AG09319 (cell line): ENCODE results near the gene DRD2.

Experiments used
- DNase-seq: peaks from one replicate; pipeline ENCODE4 v3.0.0-alpha.2; 2010; ENCODE audit warnings: low read depth; ENCODE audit errors: extremely low read depth
- CTCF ChIP-seq: IDR thresholded peaks from 2 replicates; pipeline ENCODE4 v1.5.1; 2011; ENCODE audit warnings: low read depth, mild to moderate bottlenecking, inconsistent platforms, low read length, moderate library complexity

Gene DRD2

GRCh38 chr11:113431746-113432145 is 43.5 kb downstream of the DRD2 start:
- no peak for DNase-seq

GRCh38 chr11:113426686-113427085 is 48.5 kb downstream of the DRD2 start:
- no peak for DNase-seq
- TF ChIP-seq CTCF = no peak

More at GRCh38 chr11:113431746-113432145, 43.5 kb downstream of the DRD2 start:
- no peak for TF ChIP-seq CTCF

GRCh38 chr11:113420808-113421207 is 54.4 kb downstream of the DRD2 start:
- no peak for TF ChIP-seq CTCF
- DNase-seq = no peak

GRCh38 chr11:113419454-113420003 is 55.7 kb downstream of the DRD2 start:
- no peak for TF ChIP-seq CTCF
- no peak for DNase-seq

GRCh38 chr11:113417428-113417827 is 57.8 kb downstream of the DRD2 start:
- no peak for DNase-seq
- no peak for TF ChIP-seq CTCF

GRCh38 chr11:113415343-113415742 is 59.9 kb downstream of the DRD2 start:
- TF ChIP-seq CTCF = no peak
- DNase-seq = no peak

- no peak for DNase-seq
- no peak for TF ChIP-seq CTCF
These were observed 62.5 kb downstream of the DRD2 start for GRCh38 chr11:113412675-113413074.
